Activated CD4-positive, CD25-positive, alpha-beta regulatory T cell treated with anti-CD3 and anti-CD28 coated beads, Interleukin-2, amount 50 U/mL, for 72 hours (primary cell): ENCODE data around the gene CCDC18.

ENCODE experiments used
- DNase-seq: peaks from one replicate; pipeline ENCODE4 v3.0.0; 2021

The CCDC18 gene

DNA sequence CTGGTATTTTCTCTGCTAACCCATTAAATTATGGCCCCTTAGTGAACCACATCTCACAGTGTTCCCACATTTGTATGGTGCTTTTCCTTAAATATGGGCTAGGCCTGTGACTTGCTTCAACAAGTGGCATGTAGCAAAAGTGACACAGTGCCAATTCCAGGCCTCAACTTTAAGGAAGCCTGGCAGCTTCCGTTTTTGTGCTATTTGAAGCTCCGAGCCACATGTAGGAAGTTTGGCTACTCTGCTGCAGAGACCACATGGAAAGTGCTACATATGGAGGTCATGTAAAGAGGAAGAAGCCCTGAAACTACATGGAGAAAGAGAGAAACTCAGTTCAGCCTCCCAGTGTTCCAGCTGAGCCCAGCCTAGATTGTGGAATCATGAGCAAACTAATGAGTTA is 136.7 kb downstream of the CCDC18 start:
- no peak for DNase-seq

DNA sequence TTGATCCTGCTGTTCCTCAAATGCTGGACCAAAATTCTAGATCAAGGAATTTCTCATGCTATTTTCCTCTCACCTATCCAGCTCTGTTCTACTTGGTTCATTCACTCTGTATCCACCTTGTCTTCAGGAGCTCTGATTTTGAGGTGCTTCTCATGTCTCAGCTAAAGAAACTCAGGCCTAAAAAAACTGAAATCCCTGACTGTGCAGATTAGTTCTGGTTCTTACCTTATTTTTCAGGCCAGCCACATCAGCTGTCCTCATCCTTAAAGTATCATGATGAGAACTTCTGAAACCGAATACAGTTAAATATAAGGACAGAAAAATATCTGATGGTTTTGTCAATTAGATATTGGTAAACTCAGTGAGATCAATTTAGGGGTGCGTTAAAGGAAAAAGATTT is 137.4 kb downstream of the CCDC18 start:
- DNase-seq = no peak

DNA sequence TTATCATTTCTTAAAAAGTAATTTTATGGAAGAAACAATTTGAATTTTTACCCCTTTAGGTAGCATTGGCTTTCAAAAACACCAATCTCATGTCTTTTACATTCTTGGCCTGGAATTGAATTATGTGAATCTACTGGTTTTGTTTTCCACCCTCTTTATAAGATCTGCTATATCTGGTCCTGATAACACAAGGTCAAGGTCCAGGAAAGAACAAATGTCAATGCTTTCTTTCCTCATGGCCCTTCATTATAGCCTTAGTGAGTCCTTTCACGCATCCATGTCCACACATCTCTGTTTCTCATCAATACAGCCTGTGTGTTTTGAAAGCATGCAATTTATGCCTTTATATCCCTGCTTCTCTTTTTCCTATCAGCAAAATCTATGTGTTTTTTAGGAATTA is 141.2 kb downstream of the CCDC18 start:
- no peak for DNase-seq

DNA sequence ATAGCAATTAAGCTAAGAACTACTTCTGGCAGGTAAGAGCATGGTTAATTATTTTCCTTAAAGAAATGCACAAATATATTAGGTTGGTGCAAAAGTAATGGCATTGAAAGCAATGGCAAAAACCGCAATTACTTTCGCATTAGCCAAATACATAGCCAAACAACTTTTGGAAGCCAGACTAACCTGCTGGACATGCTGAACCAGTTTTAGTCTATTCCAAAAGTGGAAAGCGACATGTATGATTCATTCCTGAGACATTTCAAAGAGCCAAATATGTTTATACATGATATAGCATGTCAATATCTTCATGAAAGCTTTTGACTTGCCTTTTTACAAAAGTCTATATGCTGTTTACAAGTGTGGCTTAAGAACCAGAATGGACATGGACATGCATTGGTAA is 141.8 kb downstream of the CCDC18 start:
- no peak for DNase-seq

DNA sequence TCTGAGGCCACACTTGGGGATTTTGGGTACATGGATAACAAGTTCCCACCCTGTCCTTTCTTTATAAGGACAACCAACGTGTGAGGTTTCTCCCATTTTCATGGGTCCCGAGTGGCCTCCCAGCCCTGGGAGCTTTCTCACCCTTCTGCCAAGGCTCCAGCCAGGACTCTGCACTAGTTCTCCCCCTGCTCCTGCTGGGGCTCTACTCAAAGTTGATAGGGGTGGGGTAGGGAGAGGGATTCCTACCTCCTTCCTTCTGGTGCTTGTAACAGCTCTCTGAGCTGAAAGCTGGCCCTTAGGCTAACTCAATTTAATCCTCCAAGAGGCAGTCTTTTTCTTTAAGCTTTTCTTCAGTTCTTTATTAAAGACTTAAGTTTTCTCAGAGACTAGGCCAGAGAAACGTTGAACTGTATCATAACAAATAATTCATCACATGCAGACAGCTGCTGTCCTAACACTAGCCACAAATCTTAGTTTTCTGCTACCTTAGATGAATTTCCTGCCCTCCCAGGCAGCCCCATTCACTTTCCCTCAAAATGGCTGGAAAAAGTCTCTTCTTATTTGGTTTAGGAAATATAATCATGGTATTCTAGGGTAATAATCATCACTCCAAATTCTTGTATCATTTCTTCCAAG is 142.8 kb downstream of the CCDC18 start:
- no peak for DNase-seq

DNA sequence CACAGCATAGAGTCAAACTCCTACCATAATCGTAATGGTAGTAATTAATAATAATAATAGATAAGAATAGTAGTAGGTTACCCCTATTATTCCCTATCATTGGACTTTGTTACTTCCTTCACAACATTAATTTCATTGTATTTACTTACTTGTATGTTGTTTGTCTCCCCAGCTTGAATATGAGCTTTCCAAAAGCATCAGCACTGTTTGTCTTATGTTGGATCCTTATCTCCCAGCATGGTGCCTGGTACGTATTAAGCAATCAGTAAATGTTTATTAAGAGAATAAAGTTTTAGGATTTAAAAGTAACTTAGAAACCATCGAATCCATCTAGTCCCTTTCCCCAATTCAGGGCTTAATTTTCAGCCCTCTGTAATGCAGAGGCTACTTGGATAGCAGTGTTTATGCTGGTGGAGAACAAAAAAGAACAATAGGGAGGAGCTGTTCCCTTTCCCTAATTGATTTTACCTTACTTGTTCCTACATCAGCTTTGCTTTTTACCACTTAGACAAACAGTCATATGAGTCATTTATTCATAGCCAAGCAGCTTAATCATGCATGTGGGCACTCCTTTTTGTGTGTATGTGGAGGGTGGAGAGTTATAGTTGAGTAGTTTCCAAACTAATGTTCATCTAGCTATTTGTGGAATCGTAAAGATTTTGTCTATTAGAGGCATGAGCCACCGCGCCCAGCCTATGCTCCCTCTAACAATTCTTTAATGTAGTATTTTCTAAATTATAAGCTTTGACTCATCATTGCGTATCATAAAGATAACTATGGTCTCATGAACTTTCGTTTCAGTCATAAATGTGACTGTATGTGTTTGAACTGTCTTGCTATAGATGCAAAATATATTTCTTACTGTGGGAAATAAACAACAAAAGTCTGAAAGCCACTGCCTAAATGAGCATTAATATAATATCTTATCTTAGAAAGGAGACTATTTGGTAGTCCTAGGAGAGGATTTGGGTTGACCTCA is 144.3 kb downstream of the CCDC18 start:
- DNase-seq = no peak
